GM23248 (cell line): ENCODE measurements around the gene PDE3A. TPM values are rescaled to one million over a fixed set of nuclear protein-coding genes. Genes with fewer than 3 reads are reported as not detected.

Source experiments
- DNase-seq: peaks from one replicate; pipeline ENCODE4 v3.0.0-alpha.2; 2015
- H2AFZ ChIP-seq: fragments of 200-600 bp; sonication (generic); 2 replicates; pipeline ENCODE4 v1.6.1; 2016; ENCODE audit warnings: antibody characterized with exemption
- H3F3A ChIP-seq: fragments of 200-600 bp; sonication (generic); 2 replicates; pipeline ENCODE4 v1.6.1; 2016; ENCODE audit warnings: mild to moderate bottlenecking, antibody characterized with exemption, mixed run types; ENCODE audit not compliant: insufficient read depth
- H3K27ac ChIP-seq: fragments of 200-600 bp; sonication (generic); 2 replicates; pipeline ENCODE4 v1.5.1; 2016; ENCODE audit warnings: mild to moderate bottlenecking
- H3K27me3 ChIP-seq: fragments of 200-600 bp; sonication (generic); replicated peaks from 2 replicates; pipeline ENCODE4 v1.6.1; 2016; ENCODE audit warnings: mild to moderate bottlenecking; ENCODE audit not compliant: insufficient read depth
- H3K36me3 ChIP-seq: fragments of 200-600 bp; sonication (generic); 2 replicates; pipeline ENCODE4 v1.6.1; 2016; ENCODE audit warnings: low read depth, mild to moderate bottlenecking
- H3K4me1 ChIP-seq: fragments of 200-600 bp; sonication (generic); 2 replicates; pipeline ENCODE4 v1.6.1; 2016; ENCODE audit warnings: mild to moderate bottlenecking; ENCODE audit not compliant: insufficient read depth
- H3K4me2 ChIP-seq: fragments of 200-600 bp; sonication (generic); one replicate; pipeline ENCODE4 v1.6.1; 2016; ENCODE audit warnings: mild to moderate bottlenecking; ENCODE audit not compliant: unreplicated experiment
- H3K4me3 ChIP-seq: fragments of 200-600 bp; sonication (generic); 2 replicates; pipeline ENCODE4 v1.5.1; 2016; ENCODE audit warnings: mild to moderate bottlenecking
- H3K79me2 ChIP-seq: fragments of 200-600 bp; sonication (generic); 2 replicates; pipeline ENCODE4 v1.6.1; 2016; ENCODE audit warnings: mild to moderate bottlenecking; ENCODE audit not compliant: insufficient read depth
- H3K9ac ChIP-seq: fragments of 200-600 bp; sonication (generic); 2 replicates; pipeline ENCODE4 v1.6.1; 2016; ENCODE audit warnings: mild to moderate bottlenecking
- H3K9me2 ChIP-seq: fragments of 200-600 bp; sonication (generic); 2 replicates; pipeline ENCODE4 v1.6.1; 2016; ENCODE audit warnings: mixed run types, mild to moderate bottlenecking, moderate library complexity; ENCODE audit not compliant: insufficient read depth
- H3K9me3 ChIP-seq: fragments of 200-600 bp; sonication (generic); one replicate; pipeline ENCODE4 v1.6.1; 2017; ENCODE audit warnings: low read depth
- H4K20me1 ChIP-seq: fragments of 200-600 bp; sonication (generic); 2 replicates; pipeline ENCODE4 v1.6.0; 2016; ENCODE audit not compliant: insufficient read depth
- EZH2 ChIP-seq: fragments of 200-600 bp; sonication (generic); IDR thresholded peaks from 2 replicates; pipeline ENCODE4 v1.6.1; 2018; ENCODE audit warnings: antibody characterized with exemption, mild to moderate bottlenecking; ENCODE audit not compliant: insufficient read depth, poor library complexity, severe bottlenecking
- EZH2phosphoT487 ChIP-seq: fragments of 200-600 bp; sonication (generic); IDR thresholded peaks from 2 replicates; pipeline ENCODE4 v1.6.1; 2018; ENCODE audit warnings: antibody characterized with exemption, moderate library complexity, mild to moderate bottlenecking, low read depth; ENCODE audit not compliant: insufficient read depth
- WGBS, 2 experiments: methylation state at CpG; one replicate each; pipeline ENCODE4 v1.1.6; 2015 to 2017; ENCODE audit warnings: low lambda C conversion rate in 2 of 2, low coverage in 1 of 2; ENCODE audit errors: missing lambda C conversion rate in 2 of 2; 5-methylcytosine and 5-hydroxymethylcytosine counted together
- in situ Hi-C: fragments of 300-500 bp; cut with MboI; formaldehyde crosslinking; loops from 2 replicates; pipeline ENCODE4 v1.15.0; 2020
- polyA plus RNA-seq: library from polyadenylated mRNA; unstranded; fragments of >200 nt; fragmentation: Nextera tagmentation; extraction: Ambion mirVana; gene quantifications from 2 replicates; pipeline ENCODE4 v1.2.1, GENCODE V29; 2016
- total RNA-seq: library from RNA; depleted of rRNA; stranded (reverse); fragments of >200 nt; shearing (Covaris generic); gene quantifications from 2 replicates; pipeline ENCODE4 v1.2.3, GENCODE V29; 2014

PDE3A gene
- total and polyA plus RNA-seq, 2 experiments from 2014 or later, result 0.11 to 0.43 TPM

GRCh38 chr12:20350495-20350894 is 17.8 kb upstream of the PDE3A start:
- Histone ChIP-seq H3K4me1 (peaks cover 8% of the 10 kb centered on the region), H3K9me2 (no peaks in the 10 kb centered on the region), H4K20me1 (no peaks in the 10 kb centered on the region), H3K27ac (peak overlapping the region; percentile 60), H3F3A (peaks cover 8% of the 10 kb centered on the region), H3K79me2 (no peaks in the 10 kb centered on the region), H3K36me3 (no peaks in the 10 kb centered on the region), H3K4me2 (peak overlapping the region; percentile 13), H3K9ac (peak overlapping the region; percentile 29; the same call in 1 of the 2 replicates), H2AFZ (0 out of 2 replicates have a peak overlapping the region, but pooled peaks have one; percentile 4), H3K4me3 (peak overlapping the region; percentile 33; the same call in 1 of the 2 replicates), H3K9me3 (no peaks in the 10 kb centered on the region), H3K27me3 (no peaks in the 10 kb centered on the region)
- TF ChIP-seq EZH2phosphoT487 (no peak), EZH2 (no peak)
- 22% methylated on average over 5 of the region's 5 CpGs for WGBS, 2 experiments
- in situ Hi-C loops, result loop anchor here (25.0 kb wide), 1 partner anchor 438 kb away; no protein-coding TSS in a partner anchor
- peak; percentile 77 for DNase-seq

GRCh38 chr12:20351406-20351805 is 16.9 kb upstream of the PDE3A start:
- Histone ChIP-seq H3K4me3 (no peak overlapping the region), H3K9ac (no peak overlapping the region), H3K36me3 (no peaks in the 10 kb centered on the region), H3K9me2 (no peaks in the 10 kb centered on the region), H3K9me3 (no peaks in the 10 kb centered on the region), H3F3A (peaks cover 8% of the 10 kb centered on the region), H3K4me1 (peaks cover 8% of the 10 kb centered on the region), H4K20me1 (no peaks in the 10 kb centered on the region), H3K27me3 (no peaks in the 10 kb centered on the region), H3K27ac (no peak overlapping the region), H3K4me2 (peak overlapping the region; percentile 5), H2AFZ (no peak overlapping the region), H3K79me2 (no peaks in the 10 kb centered on the region)
- DNase-seq, result no peak
- in situ Hi-C loops, result loop anchor here (25.0 kb wide), 1 partner anchor 439 kb away; no protein-coding TSS in a partner anchor
- 72 to 79% methylated on average over 4 of the region's 4 CpGs for WGBS, 2 experiments
- no peak for TF ChIP-seq EZH2
- no peak for TF ChIP-seq EZH2phosphoT487

GRCh38 chr12:20356048-20356447 is 12.3 kb upstream of the PDE3A start:
- Histone ChIP-seq H3F3A (no peaks in the 10 kb centered on the region), H3K36me3 (no peaks in the 10 kb centered on the region), H3K9ac (no peak overlapping the region), H3K4me2 (no peak overlapping the region), H3K9me3 (no peaks in the 10 kb centered on the region), H3K79me2 (no peaks in the 10 kb centered on the region), H3K4me1 (no peaks in the 10 kb centered on the region), H3K4me3 (no peak overlapping the region), H3K9me2 (no peaks in the 10 kb centered on the region), H3K27ac (no peak overlapping the region), H2AFZ (no peak overlapping the region), H4K20me1 (no peaks in the 10 kb centered on the region), H3K27me3 (no peaks in the 10 kb centered on the region)
- TF ChIP-seq EZH2phosphoT487, result no peak
- TF ChIP-seq EZH2, result no peak
- DNase-seq, result no peak
- in situ Hi-C loops, result loop anchor here (25.0 kb wide), 1 partner anchor 444 kb away; no protein-coding TSS in a partner anchor
- 48 to 56% methylated on average over 2 of the region's 2 CpGs for WGBS, 2 experiments

GRCh38 chr12:20360407-20360806 is 7.9 kb upstream of the PDE3A start:
- Histone ChIP-seq H2AFZ (no peak overlapping the region), H3K4me2 (no peak overlapping the region), H3K4me1 (no peaks in the 10 kb centered on the region), H3F3A (no peaks in the 10 kb centered on the region), H4K20me1 (no peaks in the 10 kb centered on the region), H3K27me3 (no peaks in the 10 kb centered on the region), H3K9me3 (no peaks in the 10 kb centered on the region), H3K79me2 (no peaks in the 10 kb centered on the region), H3K4me3 (no peak overlapping the region), H3K9me2 (no peaks in the 10 kb centered on the region), H3K36me3 (no peaks in the 10 kb centered on the region), H3K9ac (no peak overlapping the region), H3K27ac (no peak overlapping the region)
- in situ Hi-C loops, result loop anchor here (25.0 kb wide), 1 partner anchor 448 kb away; no protein-coding TSS in a partner anchor
- no peak for TF ChIP-seq EZH2phosphoT487
- DNase-seq, result no peak
- WGBS, 2 experiments, result 64 to 80% methylated on average over 3 of the region's 3 CpGs
